ENCODE results near the gene OBI1.

DNA sequence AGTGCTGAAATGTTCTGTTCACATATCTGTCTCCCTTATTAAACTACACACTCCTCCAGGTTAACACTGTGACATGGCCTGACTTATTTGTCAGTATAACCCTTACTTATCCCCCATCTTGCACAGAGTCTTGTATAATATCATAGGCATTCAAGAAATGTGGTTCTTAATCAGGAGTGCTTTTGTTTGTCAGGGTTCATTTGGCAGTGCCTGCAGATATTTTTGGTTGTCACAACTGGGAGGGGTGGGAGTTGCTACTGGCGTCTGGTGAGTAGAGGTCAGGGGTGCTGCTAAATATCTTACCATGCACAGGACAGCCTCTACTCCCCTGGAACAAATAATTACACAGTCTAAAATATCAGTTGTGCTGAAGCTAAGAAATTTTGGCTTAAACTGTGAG is 20.4 kb upstream of the OBI1 start:
- TF ChIP-seq PML (IDR thresholded peaks at IDR 0.05; ENCODE audit: low read length) (no peak), CTCF (IDR thresholded peaks at IDR 0.05 in 2 of 3, conservative IDR thresholded peaks at IDR 0.05 in 1 of 3; ENCODE audit: control insufficient read depth in 2 of 3, extremely low read depth in 1 of 3, insufficient read depth in 1 of 3, low read depth in 3 of 3, low read length in 3 of 3) (no peak), ESRRA (IDR thresholded peaks at IDR 0.05; ENCODE audit: low read length) (no peak), EZH2 (IDR thresholded peaks at IDR 0.05; ENCODE audit: borderline replicate concordance, control insufficient read depth, low read depth, low read length) (no peak), IRF5 (IDR thresholded peaks at IDR 0.05; ENCODE audit: borderline replicate concordance) (no peak), EP300 (IDR thresholded peaks at IDR 0.05; ENCODE audit: borderline replicate concordance in 1 of 2, control insufficient read depth in 1 of 2, low read depth in 2 of 2, low read length in 2 of 2) (no peak), MYC (IDR thresholded peaks at IDR 0.05; ENCODE audit: insufficient read depth, insufficient read length, insufficient replicate concordance, low read length, severe bottlenecking) (no peak), CREB1 (IDR thresholded peaks at IDR 0.05; ENCODE audit: low read depth) (no peak), CHD2 (IDR thresholded peaks at IDR 0.05; ENCODE audit: borderline replicate concordance, low read depth, low read length) (no peak)
- TF ChIP-seq, protein P1, sequence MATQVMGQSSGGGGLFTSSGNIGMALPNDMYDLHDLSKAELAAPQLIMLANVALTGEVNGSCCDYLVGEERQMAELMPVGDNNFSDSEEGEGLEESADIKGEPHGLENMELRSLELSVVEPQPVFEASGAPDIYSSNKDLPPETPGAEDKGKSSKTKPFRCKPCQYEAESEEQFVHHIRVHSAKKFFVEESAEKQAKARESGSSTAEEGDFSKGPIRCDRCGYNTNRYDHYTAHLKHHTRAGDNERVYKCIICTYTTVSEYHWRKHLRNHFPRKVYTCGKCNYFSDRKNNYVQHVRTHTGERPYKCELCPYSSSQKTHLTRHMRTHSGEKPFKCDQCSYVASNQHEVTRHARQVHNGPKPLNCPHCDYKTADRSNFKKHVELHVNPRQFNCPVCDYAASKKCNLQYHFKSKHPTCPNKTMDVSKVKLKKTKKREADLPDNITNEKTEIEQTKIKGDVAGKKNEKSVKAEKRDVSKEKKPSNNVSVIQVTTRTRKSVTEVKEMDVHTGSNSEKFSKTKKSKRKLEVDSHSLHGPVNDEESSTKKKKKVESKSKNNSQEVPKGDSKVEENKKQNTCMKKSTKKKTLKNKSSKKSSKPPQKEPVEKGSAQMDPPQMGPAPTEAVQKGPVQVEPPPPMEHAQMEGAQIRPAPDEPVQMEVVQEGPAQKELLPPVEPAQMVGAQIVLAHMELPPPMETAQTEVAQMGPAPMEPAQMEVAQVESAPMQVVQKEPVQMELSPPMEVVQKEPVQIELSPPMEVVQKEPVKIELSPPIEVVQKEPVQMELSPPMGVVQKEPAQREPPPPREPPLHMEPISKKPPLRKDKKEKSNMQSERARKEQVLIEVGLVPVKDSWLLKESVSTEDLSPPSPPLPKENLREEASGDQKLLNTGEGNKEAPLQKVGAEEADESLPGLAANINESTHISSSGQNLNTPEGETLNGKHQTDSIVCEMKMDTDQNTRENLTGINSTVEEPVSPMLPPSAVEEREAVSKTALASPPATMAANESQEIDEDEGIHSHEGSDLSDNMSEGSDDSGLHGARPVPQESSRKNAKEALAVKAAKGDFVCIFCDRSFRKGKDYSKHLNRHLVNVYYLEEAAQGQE (IDR thresholded peaks at IDR 0.05; ENCODE audit: low read depth, low read length) = no peak
